Cardiac muscle cell (in vitro differentiated cells and primary cell): ENCODE data around the gene TMEM132E. TPM values are rescaled to one million over a fixed set of nuclear protein-coding genes. Genes with fewer than 3 reads are reported as not detected.

ENCODE experiments used
- DNase-seq, 2 donors: peaks; one replicate each; pipeline versions ENCODE4 v3.0.0 to v3.0.0-alpha.2; 2010 to 2017; ENCODE audit warnings: low read depth in 1 of 2, low spot score in 1 of 2
- H3K27ac ChIP-seq: fragments of 200-600 bp; sonication (generic); 2 replicates; pipeline ENCODE4 v1.5.1; 2016
- H3K27me3 ChIP-seq: fragments of 200-600 bp; sonication (generic); 2 replicates; pipeline ENCODE4 v1.6.0; 2016; ENCODE audit warnings: control low read depth
- H3K36me3 ChIP-seq: fragments of 200-600 bp; sonication (generic); 2 replicates; pipeline ENCODE4 v1.5.1; 2016; ENCODE audit warnings: control low read depth
- H3K4me1 ChIP-seq: fragments of 200-600 bp; sonication (generic); 2 replicates; pipeline ENCODE4 v1.8.1; 2017; ENCODE audit warnings: low read depth, mild to moderate bottlenecking, mixed run types
- H3K4me3 ChIP-seq: fragments of 200-600 bp; sonication (generic); 2 replicates; pipeline ENCODE4 v1.5.1; 2016; ENCODE audit warnings: mild to moderate bottlenecking
- H3K9me3 ChIP-seq: fragments of 200-600 bp; sonication (generic); 2 replicates; pipeline ENCODE4 v1.5.1; 2017; ENCODE audit warnings: low read depth, mild to moderate bottlenecking, control low read depth
- CTCF ChIP-seq: IDR thresholded peaks from 2 replicates; pipeline ENCODE4 v1.5.1; 2012; ENCODE audit warnings: low read depth, mild to moderate bottlenecking, low read length
- polyA plus RNA-seq: library from polyadenylated mRNA; unstranded; fragments of >200 nt; fragmentation: Nextera tagmentation; extraction: Ambion mirVana; gene quantifications from 2 replicates; pipeline ENCODE4 v1.2.1, GENCODE V29; 2016
- total RNA-seq: library from RNA; depleted of rRNA; stranded (reverse); fragments of >200 nt; gene quantifications from 2 replicates; pipeline ENCODE4 v1.2.3, GENCODE V29; 2016

TMEM132E gene
- total and polyA plus RNA-seq, 2 experiments from 2014 or later = 0.16 to 0.18 TPM

- Histone ChIP-seq H3K27me3 (no peaks in the 10 kb centered on the region), H3K4me1 (peaks cover 9% of the 10 kb centered on the region), H3K27ac (no peak overlapping the region), H3K36me3 (no peaks in the 10 kb centered on the region), H3K9me3 (no peaks in the 10 kb centered on the region), H3K4me3 (no peak overlapping the region)
- no peak for DNase-seq
- TF ChIP-seq CTCF = no peak
Measured at GRCh38 chr17:34622862-34623623, 43.7 kb downstream of the TMEM132E start.

GRCh38 chr17:34623856-34624766 lies 44.7 kb downstream of the TMEM132E start:
- no peak overlapping the region for H3K4me3 ChIP-seq
- no peaks in the 10 kb centered on the region for H3K9me3 ChIP-seq
- H3K36me3 ChIP-seq = no peaks in the 10 kb centered on the region
- peaks cover 9% of the 10 kb centered on the region for H3K4me1 ChIP-seq
- no peak overlapping the region for H3K27ac ChIP-seq
- no peak for TF ChIP-seq CTCF
- no peaks in the 10 kb centered on the region for H3K27me3 ChIP-seq
- no peak for DNase-seq

- Histone ChIP-seq H3K27me3 (no peaks in the 10 kb centered on the region), H3K4me3 (no peak overlapping the region), H3K27ac (no peak overlapping the region), H3K36me3 (no peaks in the 10 kb centered on the region), H3K4me1 (peaks cover 9% of the 10 kb centered on the region), H3K9me3 (no peaks in the 10 kb centered on the region)
- no peak for TF ChIP-seq CTCF
- peak; percentile 7 to 32 for DNase-seq
Measured at GRCh38 chr17:34624767-34625383, 45.5 kb downstream of the TMEM132E start.

GRCh38 chr17:34626121-34626681 lies 46.8 kb downstream of the TMEM132E start:
- no peak for TF ChIP-seq CTCF
- H3K27me3 ChIP-seq = no peaks in the 10 kb centered on the region
- peaks cover 9% of the 10 kb centered on the region for H3K4me1 ChIP-seq
- DNase-seq = peak in 1 of 2 donors; percentile 5
- H3K36me3 ChIP-seq = no peaks in the 10 kb centered on the region
- no peaks in the 10 kb centered on the region for H3K9me3 ChIP-seq
- no peak overlapping the region for H3K4me3 ChIP-seq
- H3K27ac ChIP-seq = no peak overlapping the region

- no peak for DNase-seq
- Histone ChIP-seq H3K9me3 (no peaks in the 10 kb centered on the region), H3K27me3 (no peaks in the 10 kb centered on the region), H3K36me3 (no peaks in the 10 kb centered on the region), H3K4me3 (no peak overlapping the region), H3K4me1 (peaks cover 9% of the 10 kb centered on the region), H3K27ac (no peak overlapping the region)
- TF ChIP-seq CTCF = no peak
Measured at GRCh38 chr17:34628879-34629278, 49.5 kb downstream of the TMEM132E start.
